ENCODE measurements around the gene RASAL1.
A peak's percentile ranks its signal among the peaks of the same experiment; 100 is the strongest.

RASAL1 gene, protein sequence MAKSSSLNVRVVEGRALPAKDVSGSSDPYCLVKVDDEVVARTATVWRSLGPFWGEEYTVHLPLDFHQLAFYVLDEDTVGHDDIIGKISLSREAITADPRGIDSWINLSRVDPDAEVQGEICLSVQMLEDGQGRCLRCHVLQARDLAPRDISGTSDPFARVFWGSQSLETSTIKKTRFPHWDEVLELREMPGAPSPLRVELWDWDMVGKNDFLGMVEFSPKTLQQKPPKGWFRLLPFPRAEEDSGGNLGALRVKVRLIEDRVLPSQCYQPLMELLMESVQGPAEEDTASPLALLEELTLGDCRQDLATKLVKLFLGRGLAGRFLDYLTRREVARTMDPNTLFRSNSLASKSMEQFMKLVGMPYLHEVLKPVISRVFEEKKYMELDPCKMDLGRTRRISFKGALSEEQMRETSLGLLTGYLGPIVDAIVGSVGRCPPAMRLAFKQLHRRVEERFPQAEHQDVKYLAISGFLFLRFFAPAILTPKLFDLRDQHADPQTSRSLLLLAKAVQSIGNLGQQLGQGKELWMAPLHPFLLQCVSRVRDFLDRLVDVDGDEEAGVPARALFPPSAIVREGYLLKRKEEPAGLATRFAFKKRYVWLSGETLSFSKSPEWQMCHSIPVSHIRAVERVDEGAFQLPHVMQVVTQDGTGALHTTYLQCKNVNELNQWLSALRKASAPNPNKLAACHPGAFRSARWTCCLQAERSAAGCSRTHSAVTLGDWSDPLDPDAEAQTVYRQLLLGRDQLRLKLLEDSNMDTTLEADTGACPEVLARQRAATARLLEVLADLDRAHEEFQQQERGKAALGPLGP

DNA sequence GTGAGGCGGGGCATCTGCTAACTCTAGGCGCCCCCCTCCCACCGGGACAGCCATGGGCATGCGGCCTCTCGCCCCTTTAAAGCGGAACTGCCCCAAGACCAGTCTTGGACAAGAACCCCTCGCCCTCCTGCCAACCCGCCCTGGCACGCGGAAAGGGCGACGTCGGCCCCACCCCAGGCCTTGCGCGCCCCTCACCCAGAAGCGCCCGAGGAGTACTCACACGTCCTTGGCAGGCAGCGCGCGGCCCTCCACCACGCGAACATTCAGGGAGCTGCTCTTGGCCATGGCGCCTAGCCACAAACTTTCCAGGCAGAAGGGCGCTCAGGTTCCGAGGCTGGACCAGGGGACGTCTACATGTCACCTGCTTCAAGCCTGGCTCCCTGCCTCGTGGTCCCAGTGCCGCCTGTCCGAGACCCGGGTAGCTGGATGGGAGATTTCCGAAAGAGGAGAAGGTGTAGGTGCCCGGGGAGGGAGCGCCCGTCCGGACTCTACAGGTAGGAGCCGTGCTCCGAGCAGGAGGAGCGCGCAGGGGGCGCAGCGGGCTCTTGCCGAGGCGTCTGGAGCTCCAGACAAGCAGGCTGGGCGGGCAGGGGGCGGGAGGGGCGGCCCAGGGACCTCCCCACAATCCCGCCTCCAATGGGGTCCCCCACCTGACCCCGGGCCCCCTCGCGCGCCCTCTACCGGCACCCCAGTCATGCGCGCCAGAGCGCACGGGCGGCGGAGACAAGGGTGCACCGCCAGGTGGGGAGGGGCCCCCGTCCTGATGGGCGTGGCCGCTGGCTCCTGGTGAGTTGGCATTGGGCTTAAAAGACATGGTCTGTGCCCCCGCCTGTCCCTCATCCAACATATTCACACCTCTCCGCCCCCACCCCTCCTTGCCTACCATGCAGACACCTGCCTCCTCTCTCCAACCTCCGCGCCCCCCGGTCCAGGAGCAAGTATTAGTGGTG is at the start of gene RASAL1:
RASAL1 (minus strand) TSS at position 584 of the 950 bp plus-strand sequence; CDS start at position 285, 299 bp downstream.
- DNase-seq: peak; percentile 93

DNA sequence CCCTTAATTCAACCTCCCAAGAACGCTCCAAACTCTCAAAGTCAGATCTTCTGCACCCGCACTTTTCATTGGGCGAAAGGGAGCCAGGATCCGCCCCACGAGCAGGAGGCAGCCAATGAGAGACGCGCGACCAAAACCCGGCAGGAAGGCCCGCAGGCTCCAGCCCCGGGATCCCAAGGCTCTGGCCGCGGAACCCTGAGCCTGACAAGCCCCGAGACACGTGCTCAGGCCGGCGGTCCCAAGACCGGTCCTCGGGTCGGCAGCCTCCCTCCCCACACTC is 49.3 kb upstream of the RASAL1 start:
- DNase-seq: peak; percentile 93

GRCh38 chr12:113184098-113184899 is 48.7 kb upstream of the RASAL1 start:
- DNase-seq: no peak

GRCh38 chr12:113183030-113183589 is 47.5 kb upstream of the RASAL1 start:
- DNase-seq: no peak

DNA sequence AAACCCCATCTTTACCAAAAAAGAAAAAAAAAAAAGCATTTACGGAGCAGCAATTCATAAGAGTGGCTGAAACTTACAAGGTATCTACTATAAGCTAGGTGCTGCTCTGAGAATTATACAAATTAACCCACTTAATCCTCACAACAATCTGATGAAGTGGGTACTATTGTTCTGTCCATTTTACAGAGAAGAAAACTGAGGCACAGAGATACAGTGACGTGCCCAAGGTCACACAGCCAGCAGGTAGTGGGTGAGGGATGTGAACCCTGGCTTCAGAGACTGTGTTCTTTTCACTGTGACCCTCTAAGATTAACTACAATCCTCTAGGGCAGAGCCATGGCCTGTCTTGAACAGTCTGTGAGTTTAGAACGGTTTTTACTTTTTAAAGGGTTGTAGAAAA is 46.4 kb upstream of the RASAL1 start:
- no peak for DNase-seq

DNA sequence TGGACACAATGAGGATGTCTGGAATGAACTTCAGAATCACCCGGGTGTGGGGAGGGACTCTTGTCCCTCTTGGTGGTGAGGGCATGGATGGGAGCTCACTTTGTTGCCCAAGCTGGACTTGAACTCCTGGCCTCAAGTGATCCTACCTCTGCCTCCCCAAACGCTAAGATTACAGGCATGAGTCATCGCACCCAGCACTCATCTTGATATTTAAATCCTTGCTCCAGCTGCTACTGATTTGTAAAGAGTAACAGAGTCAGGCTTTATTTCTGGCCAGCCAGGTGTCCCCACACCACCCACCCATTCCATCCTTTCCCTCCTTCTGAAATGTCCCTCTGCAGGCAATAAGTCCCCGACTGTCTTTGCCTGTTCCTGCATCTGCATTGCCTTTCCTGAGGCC is 44.8 kb upstream of the RASAL1 start:
- no peak for DNase-seq

- no peak for DNase-seq
These were observed 43.5 kb upstream of the RASAL1 start for GRCh38 chr12:113179023-113179422.

DNA sequence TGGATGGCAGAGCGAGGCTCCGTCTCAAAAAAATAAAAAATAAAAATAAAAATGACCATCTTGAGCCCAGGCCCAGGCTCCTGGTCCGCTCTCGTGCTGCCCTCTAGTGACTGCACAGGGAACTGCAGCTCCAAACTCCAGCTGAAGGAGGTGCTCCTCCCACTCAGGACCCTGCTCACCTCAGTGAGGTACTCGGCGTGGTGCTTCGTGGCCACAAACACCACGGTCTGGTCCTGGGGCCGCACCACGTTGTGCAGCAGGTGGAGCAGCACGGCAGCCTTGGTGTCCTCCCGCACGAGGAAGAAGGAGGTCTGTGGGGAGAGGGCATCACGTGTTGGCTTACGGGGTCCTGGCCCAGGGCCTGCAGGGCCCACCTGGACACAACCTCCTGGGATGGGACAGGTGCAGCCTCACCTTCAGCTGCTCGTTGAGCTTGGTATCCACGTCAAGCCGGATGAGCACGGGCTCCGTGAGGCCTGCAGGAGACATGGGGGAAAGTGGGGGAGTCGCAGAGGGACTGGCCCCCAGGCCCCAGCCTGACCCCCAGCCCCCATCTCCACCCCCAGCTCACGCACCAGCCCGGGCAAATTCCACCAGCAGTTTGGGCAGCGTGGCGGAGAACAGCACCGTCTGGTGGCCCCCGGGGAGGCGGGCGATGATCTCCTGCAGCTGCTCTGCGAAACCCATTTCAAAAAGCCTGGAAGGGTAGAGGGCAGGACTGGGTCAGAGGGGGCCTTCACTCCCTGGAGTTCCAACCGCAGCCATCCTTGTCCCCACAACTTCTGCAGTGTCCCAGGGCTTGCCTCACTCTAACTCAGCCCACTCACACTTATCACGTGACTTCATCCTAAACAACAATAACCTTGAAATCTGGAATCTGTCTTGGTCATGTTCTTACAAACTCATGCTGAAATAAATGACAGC is 39.2 kb upstream of the RASAL1 start:
- peak; percentile 88 for DNase-seq

- no peak for DNase-seq
These were observed 37.6 kb upstream of the RASAL1 start for GRCh38 chr12:113173081-113173698.

DNA sequence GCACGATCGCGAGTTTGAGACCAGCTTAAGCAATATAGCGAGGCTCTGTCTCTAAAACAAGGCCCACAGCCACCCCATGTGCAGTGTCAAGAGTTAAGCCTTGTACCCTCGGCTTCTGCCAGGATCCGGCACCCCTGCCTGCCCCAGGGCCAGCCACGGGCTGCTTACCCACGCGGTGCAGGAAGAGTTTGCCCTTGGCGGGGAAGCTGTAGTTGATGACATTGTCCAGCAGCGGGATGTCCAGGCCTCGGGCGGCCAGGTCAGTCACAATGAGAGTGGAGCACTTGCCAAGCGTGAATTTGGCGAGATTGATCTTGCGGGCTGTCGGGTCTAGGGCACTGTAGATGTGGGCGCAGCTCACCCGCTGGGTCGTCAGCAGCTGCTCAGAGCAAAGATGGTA is 36.6 kb upstream of the RASAL1 start:
- DNase-seq: no peak

DNA sequence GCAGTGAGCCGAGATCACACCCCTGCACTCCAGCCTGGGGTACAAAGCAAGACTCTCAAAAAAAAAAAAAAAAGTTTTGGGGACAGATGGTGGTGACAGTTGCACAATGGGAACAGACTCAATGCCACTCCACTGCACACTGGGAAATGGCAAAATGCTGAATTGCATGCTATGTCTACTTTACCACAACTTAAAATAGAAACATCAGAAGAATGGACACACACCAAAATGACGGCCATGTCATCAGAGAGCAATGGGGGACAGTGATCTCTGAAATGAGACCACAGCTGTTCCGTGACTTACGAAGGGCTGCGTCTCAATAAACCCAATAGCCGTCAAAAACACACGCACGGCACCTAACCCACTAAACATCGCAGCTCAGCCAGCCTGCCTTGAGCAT is 36.0 kb upstream of the RASAL1 start:
- no peak for DNase-seq

- DNase-seq: no peak
These were observed 35.4 kb upstream of the RASAL1 start for GRCh38 chr12:113170926-113171325.

DNA sequence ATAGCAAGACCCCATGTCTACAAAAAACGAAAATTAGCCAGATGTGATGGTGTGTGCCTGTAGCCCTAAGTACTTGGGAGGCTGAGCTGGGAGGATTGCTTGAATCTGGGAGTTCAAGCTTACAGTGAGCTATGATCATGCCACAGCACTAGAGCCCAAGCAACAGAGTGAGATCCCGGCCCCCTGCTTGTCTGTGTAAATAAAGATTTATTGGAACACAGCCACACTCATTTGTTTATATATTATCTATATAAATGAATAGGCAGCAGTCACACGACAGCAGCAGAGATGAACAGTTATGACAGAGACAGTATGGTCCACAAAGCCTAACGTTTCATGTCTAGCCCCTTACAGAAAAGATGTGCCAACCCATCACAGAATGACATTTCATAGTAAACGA is 34.9 kb upstream of the RASAL1 start:
- DNase-seq: no peak

GRCh38 chr12:113169697-113170096 is 34.1 kb upstream of the RASAL1 start:
- no peak for DNase-seq

- DNase-seq: no peak
These were observed 32.3 kb upstream of the RASAL1 start for GRCh38 chr12:113167868-113168267.

GRCh38 chr12:113165521-113166450 is 30.2 kb upstream of the RASAL1 start:
- DNase-seq: no peak

DNA sequence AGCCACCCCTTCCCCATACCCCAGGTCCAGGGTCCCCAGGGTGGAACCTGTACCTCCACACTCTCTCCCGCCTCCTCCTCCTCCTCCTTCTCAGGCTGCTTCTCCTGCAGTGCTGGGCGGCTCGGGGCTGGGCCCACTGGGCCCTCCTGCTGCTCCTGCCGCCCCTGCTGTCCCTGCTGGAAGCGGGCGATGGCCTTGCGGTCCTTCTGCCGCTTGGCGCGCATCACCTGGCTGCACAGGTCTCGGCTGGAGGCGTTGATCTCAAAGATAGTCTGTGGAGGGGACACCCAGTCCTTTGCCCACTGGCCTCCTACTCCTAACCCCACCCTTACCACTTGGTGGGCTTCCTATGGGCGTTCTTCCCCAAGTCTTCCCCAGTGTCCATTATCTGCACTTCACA is 28.5 kb upstream of the RASAL1 start:
- DNase-seq: no peak

- DNase-seq: no peak
These were observed 27.4 kb upstream of the RASAL1 start for GRCh38 chr12:113163030-113163360.
